KOPT-K1 (cell line): Measurements from ENCODE around the gene STARD13.
"Not testable (repeated sequence)": the region's sequence is repeated elsewhere in the genome, so short reads cannot be mapped to it uniquely, and the experiment has no call there.

ENCODE experiments used
- H3K27ac ChIP-seq: fragments of 200-600 bp; sonication (generic); 2 replicates; pipeline ENCODE4 v1.5.1; 2016; ENCODE audit warnings: antibody characterized with exemption, mild to moderate bottlenecking, low read depth, low read length; ENCODE audit not compliant: poor library complexity, severe bottlenecking
- H3K36me3 ChIP-seq: fragments of 200-600 bp; sonication (generic); 2 replicates; pipeline ENCODE4 v1.5.1; 2017; ENCODE audit warnings: antibody characterized with exemption, mild to moderate bottlenecking, low read length, moderate library complexity; ENCODE audit not compliant: insufficient read depth
- H3K9me3 ChIP-seq: fragments of 200-600 bp; sonication (generic); 2 replicates; pipeline ENCODE4 v1.5.1; 2017; ENCODE audit warnings: antibody characterized with exemption, low read length, mild to moderate bottlenecking; ENCODE audit not compliant: insufficient read depth, poor library complexity, severe bottlenecking

Gene STARD13

DNA sequence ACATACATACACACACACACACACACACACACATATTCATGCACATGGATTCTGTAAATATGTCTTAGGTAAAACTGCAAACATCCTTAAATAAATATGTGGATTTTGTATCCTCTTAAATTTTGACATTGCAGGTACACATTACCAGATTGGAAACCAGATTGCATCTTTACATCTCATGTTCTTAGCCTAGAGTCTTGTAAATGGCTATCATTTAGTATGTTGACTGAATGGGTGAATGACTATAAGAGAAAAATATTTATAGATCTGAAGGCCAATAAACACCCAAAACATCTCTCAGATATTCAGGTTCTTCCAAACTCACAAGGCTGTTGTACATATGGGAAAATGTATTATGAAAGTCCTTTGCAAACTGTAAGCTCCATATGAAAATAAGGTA, 104.3 kb downstream of the STARD13 start:
- Histone ChIP-seq H3K36me3 (no peaks in the 10 kb centered on the region), H3K27ac (no peak overlapping the region), H3K9me3 (no peaks in the 10 kb centered on the region)

DNA sequence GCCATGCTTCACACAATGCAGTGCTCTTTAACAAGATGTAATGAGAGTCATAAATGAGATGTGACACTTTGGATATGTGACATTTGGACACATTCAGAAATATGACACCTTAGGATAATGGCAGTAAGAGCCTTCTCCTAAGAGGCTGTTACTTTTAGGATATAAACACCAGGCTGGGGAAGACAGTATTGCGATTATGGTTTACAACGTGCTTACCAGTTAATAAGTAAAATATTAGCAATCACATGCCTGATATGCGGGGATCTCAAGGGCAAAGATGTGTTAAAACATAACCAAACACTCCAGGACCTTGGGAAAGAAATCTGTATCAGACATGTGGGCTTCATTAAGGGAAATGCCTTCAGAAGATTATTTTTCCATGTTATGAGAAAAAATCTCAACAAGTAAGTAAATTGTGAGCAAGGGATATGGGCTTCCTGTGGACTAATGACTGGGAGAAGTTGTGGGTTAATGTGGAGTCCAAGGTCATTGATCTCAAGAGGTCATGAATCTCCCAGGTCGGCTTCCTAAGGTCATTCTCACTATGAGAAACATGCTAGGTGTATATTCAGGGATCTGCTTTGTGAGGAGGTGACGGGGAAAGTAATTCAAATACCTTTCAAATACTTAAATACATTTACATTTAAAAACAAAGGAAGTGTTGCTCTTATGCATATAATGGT, 105.3 kb downstream of the STARD13 start:
- Histone ChIP-seq H3K9me3 (no peaks in the 10 kb centered on the region), H3K36me3 (no peaks in the 10 kb centered on the region), H3K27ac (no peak overlapping the region)

GRCh38 chr13:33179463-33179862, 106.1 kb downstream of the STARD13 start:
- Histone ChIP-seq H3K9me3 (no peaks in the 10 kb centered on the region), H3K27ac (no peak overlapping the region), H3K36me3 (no peaks in the 10 kb centered on the region)

- Histone ChIP-seq H3K27ac (no peak overlapping the region), H3K9me3 (no peaks in the 10 kb centered on the region), H3K36me3 (no peaks in the 10 kb centered on the region)
Observed at GRCh38 chr13:33178209-33178840, 107.2 kb downstream of the STARD13 start.

- not testable (repeated sequence) for H3K27ac ChIP-seq, H3K36me3 ChIP-seq, H3K9me3 ChIP-seq
Observed at GRCh38 chr13:33177340-33178208, 108.0 kb downstream of the STARD13 start.

GRCh38 chr13:33176526-33176925, 109.0 kb downstream of the STARD13 start:
- H3K27ac ChIP-seq: no peak overlapping the region
- no peaks in the 10 kb centered on the region for H3K9me3 ChIP-seq
- H3K36me3 ChIP-seq: no peaks in the 10 kb centered on the region

GRCh38 chr13:33175991-33176390, 109.6 kb downstream of the STARD13 start:
- Histone ChIP-seq H3K36me3 (no peaks in the 10 kb centered on the region), H3K9me3 (no peaks in the 10 kb centered on the region), H3K27ac (no peak overlapping the region)

GRCh38 chr13:33174931-33175330, 110.6 kb downstream of the STARD13 start:
- Histone ChIP-seq H3K9me3 (no peaks in the 10 kb centered on the region), H3K27ac (no peak overlapping the region), H3K36me3 (no peaks in the 10 kb centered on the region)

GRCh38 chr13:33174491-33174890, 111.1 kb downstream of the STARD13 start:
- no peaks in the 10 kb centered on the region for H3K9me3 ChIP-seq
- no peaks in the 10 kb centered on the region for H3K36me3 ChIP-seq
- no peak overlapping the region for H3K27ac ChIP-seq

DNA sequence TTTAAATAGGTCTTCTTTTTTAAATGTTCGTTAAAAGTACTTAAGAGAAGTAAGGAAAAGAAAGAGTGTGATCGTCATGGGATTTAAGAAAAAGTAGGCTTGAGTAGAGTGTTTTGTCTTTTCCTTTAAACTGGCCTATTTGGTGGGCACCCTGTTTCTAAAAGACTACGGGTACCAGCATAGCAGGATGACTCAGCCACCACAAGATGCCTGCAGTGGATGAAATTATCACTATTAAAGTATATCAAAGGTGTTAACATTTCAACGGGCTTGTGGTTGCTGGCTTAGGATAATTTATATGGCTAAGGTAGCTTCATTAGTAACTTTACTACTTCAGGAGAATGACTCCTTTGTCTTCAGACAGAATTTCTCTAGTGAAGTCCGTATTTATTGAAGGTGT, 112.6 kb downstream of the STARD13 start:
- Histone ChIP-seq H3K9me3 (no peaks in the 10 kb centered on the region), H3K36me3 (no peaks in the 10 kb centered on the region), H3K27ac (no peak overlapping the region)

DNA sequence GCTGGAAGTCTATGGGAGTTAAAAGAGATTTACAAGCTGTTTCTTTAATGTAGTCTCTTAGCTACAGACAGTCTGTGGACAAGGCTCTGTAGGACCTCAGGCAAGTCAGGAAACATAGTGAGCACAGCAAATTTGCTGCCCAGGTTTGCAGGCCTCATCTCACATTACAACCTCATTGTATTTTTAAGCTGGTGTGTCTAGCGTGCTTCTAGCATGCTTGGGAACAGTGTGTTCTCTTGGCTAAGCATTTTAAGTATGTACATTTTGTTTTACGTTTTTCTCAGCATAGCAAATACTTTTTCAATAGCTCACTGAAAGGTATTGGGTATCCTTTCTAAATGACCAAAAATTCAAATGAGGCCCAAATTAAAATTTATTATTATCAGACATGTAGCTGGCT, 113.2 kb downstream of the STARD13 start:
- Histone ChIP-seq H3K36me3 (no peaks in the 10 kb centered on the region), H3K9me3 (no peaks in the 10 kb centered on the region), H3K27ac (no peak overlapping the region)

DNA sequence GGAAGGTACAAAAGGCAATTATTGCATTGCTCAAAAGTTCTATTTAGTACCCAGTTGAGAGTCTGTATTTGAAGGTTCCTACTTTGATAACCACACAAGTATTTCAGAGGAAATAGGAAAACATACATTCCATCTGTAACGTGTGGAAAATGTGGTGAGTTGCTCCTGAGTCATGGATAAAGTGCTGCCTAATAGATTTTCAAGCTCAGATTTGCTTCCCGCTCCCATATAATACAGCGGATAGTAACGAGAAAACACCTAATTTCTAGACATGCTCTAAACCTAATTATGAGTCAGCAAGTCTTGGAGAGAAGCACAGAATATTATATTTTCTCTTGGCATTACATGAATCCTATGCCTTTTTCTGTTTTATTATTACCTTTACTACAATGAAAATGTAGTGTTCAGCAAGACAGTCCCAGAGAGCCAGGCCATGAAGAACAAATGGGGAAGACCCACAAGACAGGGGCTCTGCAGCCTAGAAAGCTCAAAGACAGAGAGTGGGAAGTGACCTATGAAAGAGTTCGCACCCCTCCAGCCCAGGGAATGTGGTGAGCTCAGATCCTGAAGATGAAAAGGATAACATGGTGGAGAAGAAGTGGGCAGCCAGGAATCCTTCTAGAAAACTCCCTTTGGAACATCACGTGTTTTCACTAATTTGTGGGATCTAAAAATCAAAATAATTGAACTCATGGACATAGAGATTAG, 116.1 kb downstream of the STARD13 start:
- Histone ChIP-seq H3K36me3 (no peaks in the 10 kb centered on the region), H3K27ac (no peak overlapping the region), H3K9me3 (no peaks in the 10 kb centered on the region)

- H3K27ac ChIP-seq: no peak overlapping the region
- no peaks in the 10 kb centered on the region for H3K9me3 ChIP-seq
- no peaks in the 10 kb centered on the region for H3K36me3 ChIP-seq
Observed at GRCh38 chr13:33168321-33168960, 117.1 kb downstream of the STARD13 start.

DNA sequence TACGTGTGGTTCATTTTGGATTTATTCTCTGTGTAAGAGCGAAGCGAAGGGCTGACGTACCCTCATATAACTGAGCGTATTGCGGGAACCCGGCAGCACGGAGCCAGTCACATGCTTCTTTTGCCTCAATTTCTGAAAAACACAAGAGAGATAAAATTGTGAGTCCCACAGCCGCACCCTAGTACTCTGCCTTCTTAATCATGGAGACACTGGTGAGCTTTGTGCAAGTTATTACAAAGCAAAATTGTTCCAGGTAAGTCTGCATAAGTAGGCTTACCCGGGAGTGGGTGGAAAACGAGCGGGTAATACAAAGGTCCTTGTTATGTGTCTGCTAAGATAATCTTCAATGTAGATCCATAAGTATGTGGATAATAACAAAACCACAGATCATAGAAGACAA, 118.1 kb downstream of the STARD13 start:
- peaks cover 7% of the 10 kb centered on the region for H3K9me3 ChIP-seq
- H3K27ac ChIP-seq: no peak overlapping the region
- no peaks in the 10 kb centered on the region for H3K36me3 ChIP-seq
